Parathyroid adenoma (tissue), 2 donors: ENCODE data around the gene ACAA2.

ENCODE experiments used
- H2AFZ ChIP-seq: fragments of 300-600 bp; sonication (generic); one replicate; pipeline ENCODE4 v1.7.0; 2017; ENCODE audit warnings: antibody characterized with exemption, mild to moderate bottlenecking
- H3K27ac ChIP-seq: fragments of 300-600 bp; sonication (generic); one replicate; pipeline ENCODE4 v1.7.0; 2017
- H3K27me3 ChIP-seq: fragments of 300-600 bp; sonication (generic); one replicate; pipeline ENCODE4 v1.7.0; 2017; ENCODE audit warnings: low read length; ENCODE audit not compliant: control insufficient read depth, insufficient read depth
- H3K36me3 ChIP-seq: fragments of 300-600 bp; sonication (generic); one replicate; pipeline ENCODE4 v1.7.0; 2017; ENCODE audit warnings: low read length; ENCODE audit not compliant: control insufficient read depth, insufficient read depth
- H3K4me1 ChIP-seq: fragments of 300-600 bp; sonication (generic); one replicate; pipeline ENCODE4 v1.7.0; 2017; ENCODE audit warnings: control low read depth
- H3K4me2 ChIP-seq: fragments of 300-600 bp; sonication (generic); one replicate; pipeline ENCODE4 v1.7.0; 2017; ENCODE audit warnings: low read length
- H3K4me3 ChIP-seq: fragments of 300-600 bp; sonication (generic); one replicate; pipeline ENCODE4 v1.7.0; 2017; ENCODE audit warnings: low read depth, low read length
- H3K79me2 ChIP-seq: fragments of 300-600 bp; sonication (generic); one replicate; pipeline ENCODE4 v1.7.0; 2017; ENCODE audit warnings: control low read depth
- H3K9ac ChIP-seq: fragments of 300-600 bp; sonication (generic); one replicate; pipeline ENCODE4 v1.7.0; 2017; ENCODE audit warnings: mild to moderate bottlenecking
- H3K9me3 ChIP-seq: fragments of 300-600 bp; sonication (generic); one replicate; pipeline ENCODE4 v1.7.0; 2017; ENCODE audit warnings: low read length; ENCODE audit not compliant: control insufficient read depth
- TF ChIP-seq, protein P1 (sequence below): fragments of 300-600 bp; sonication (generic); IDR thresholded peaks from one replicate; pipeline ENCODE4 v1.7.0; 2017; ENCODE audit warnings: antibody characterized with exemption, mild to moderate bottlenecking
- donor health status: primary hyperparathyroidism.

Gene ACAA2

DNA sequence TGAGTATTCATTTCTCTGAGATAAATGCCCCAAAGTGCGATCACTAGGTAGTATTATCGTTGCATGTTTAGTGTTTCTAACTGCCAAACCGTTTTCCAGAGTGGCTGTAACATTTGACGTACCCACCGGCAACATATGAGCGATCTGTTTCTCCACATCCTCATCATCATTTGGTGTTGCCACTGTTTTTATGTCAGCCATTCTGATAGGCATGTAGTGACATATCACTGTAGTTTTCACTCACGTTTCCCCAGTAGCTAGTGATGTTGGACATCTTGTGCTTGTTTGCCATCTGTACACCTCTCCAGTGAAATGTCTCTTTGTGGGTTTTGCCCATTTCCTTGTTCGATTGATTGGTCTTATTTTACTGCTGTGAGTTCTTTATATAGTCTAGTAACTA, 63.8 kb downstream of the ACAA2 start:
- Histone ChIP-seq H2AFZ (no peak overlapping the region), H3K36me3 (no peaks in the 10 kb centered on the region), H3K4me2 (no peak overlapping the region), H3K4me3 (no peak overlapping the region), H3K79me2 (no peaks in the 10 kb centered on the region), H3K27me3 (no peaks in the 10 kb centered on the region), H3K9ac (no peak overlapping the region), H3K4me1 (no peaks in the 10 kb centered on the region), H3K27ac (no peak overlapping the region), H3K9me3 (no peaks in the 10 kb centered on the region)
- TF ChIP-seq, protein P1, sequence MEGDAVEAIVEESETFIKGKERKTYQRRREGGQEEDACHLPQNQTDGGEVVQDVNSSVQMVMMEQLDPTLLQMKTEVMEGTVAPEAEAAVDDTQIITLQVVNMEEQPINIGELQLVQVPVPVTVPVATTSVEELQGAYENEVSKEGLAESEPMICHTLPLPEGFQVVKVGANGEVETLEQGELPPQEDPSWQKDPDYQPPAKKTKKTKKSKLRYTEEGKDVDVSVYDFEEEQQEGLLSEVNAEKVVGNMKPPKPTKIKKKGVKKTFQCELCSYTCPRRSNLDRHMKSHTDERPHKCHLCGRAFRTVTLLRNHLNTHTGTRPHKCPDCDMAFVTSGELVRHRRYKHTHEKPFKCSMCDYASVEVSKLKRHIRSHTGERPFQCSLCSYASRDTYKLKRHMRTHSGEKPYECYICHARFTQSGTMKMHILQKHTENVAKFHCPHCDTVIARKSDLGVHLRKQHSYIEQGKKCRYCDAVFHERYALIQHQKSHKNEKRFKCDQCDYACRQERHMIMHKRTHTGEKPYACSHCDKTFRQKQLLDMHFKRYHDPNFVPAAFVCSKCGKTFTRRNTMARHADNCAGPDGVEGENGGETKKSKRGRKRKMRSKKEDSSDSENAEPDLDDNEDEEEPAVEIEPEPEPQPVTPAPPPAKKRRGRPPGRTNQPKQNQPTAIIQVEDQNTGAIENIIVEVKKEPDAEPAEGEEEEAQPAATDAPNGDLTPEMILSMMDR = no peak

DNA sequence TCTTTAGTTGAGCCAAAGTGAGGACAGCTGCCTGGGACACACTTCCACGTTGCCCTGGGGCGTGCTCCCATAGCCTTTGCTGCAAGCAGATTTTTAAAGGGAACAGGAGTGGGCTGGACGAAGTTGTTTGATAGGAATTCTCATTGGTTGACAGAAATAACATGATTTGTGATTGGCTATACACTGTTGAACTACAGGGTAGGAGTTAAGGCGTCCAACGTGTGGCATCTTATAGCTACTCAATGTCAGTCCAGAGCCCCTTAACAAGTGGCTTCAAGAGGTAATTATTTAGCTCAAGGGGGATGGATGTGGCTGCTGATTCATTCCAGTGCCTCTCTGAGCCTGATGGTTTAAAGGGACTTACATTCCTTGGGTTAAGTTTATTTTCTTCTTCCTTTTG, 65.5 kb downstream of the ACAA2 start:
- no peak overlapping the region for H3K4me2 ChIP-seq
- H3K79me2 ChIP-seq = no peaks in the 10 kb centered on the region
- H2AFZ ChIP-seq = no peak overlapping the region
- TF ChIP-seq, protein P1 = no peak
- no peak overlapping the region for H3K4me3 ChIP-seq
- no peaks in the 10 kb centered on the region for H3K27me3 ChIP-seq
- no peaks in the 10 kb centered on the region for H3K4me1 ChIP-seq
- H3K9me3 ChIP-seq = no peaks in the 10 kb centered on the region
- H3K27ac ChIP-seq = no peak overlapping the region
- no peak overlapping the region for H3K9ac ChIP-seq
- no peaks in the 10 kb centered on the region for H3K36me3 ChIP-seq

DNA sequence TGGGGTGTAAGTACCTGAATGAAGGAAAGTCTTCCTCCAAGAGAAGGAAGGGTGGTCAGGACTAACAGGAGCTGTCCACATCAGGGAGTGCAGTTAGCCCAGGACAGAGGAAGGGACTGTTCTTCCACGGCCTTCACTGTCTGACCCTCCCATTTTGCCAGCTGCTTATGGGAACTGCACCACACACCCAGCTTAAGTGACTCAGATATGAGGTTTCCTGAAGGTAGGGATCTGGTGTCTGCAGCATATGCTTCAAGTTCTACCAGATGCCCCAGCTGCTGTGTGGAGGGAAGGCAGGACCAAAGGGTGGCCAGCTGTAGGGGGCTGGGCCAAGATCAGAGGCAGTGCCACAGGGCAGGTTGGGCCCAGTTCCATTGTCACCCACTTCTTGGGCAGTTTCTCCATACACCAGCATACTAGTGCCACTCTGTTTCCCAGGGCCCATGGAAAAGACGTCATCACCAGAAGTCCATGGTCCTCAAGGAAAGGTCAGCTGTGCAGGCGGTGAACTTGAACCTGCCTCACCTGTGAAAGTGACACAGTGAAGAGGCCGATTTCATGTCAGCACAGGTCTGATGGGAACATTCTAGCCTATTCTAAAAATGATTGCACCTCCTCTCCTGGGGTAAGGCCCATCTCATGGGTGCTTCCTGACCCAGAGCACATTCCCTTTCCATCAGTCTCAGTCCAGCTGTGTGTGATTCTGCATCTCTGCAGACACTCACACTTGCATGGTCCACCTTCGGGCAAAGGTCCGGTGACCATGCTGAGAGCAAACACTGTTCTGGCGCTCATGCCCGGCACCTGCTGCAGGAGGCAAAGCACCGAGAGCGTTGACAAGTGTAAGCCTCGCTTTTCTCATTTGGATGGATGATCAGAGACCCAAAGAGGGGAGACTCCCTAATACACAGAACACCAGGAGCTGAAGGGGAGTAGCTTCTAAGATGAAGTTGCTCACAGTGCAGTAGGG, 68.0 kb downstream of the ACAA2 start:
- H3K4me3 ChIP-seq = no peak overlapping the region
- H3K27ac ChIP-seq = no peak overlapping the region
- no peak overlapping the region for H3K9ac ChIP-seq
- H3K4me2 ChIP-seq = no peak overlapping the region
- no peaks in the 10 kb centered on the region for H3K9me3 ChIP-seq
- H3K4me1 ChIP-seq = no peaks in the 10 kb centered on the region
- TF ChIP-seq, protein P1 = no peak
- H3K27me3 ChIP-seq = no peaks in the 10 kb centered on the region
- no peaks in the 10 kb centered on the region for H3K79me2 ChIP-seq
- no peaks in the 10 kb centered on the region for H3K36me3 ChIP-seq
- H2AFZ ChIP-seq = no peak overlapping the region

DNA sequence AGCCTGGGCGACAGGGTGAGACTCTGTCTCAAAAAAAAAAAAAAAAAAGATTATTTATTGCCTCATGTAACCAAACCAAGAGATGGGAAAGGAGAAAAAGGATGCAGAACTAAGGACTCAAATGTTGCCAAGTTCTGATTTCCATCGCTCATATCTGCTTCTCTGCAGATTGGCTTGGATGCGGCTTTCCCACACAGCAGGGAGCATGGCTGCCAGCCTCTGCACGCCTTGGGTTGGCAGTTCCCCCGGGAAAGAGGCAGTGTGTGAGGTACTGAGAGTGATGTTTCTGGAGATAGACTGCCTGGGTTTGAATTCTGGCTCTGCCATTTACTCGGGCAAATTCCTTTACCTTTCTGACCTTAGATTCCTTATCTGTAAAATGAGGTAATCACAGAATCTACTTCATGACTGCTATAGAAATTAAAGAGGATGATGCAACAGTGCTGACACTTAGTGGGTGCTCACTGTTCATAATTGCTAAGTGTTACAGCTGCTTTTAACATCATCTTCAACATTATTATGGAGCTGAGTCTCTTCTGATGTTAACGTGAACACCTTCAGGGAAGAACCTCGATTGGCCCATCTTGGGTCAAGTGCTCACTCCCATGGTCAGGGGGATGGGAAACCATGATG, 68.8 kb downstream of the ACAA2 start:
- H3K4me1 ChIP-seq = no peaks in the 10 kb centered on the region
- H2AFZ ChIP-seq = no peak overlapping the region
- H3K9me3 ChIP-seq = no peaks in the 10 kb centered on the region
- no peak overlapping the region for H3K4me2 ChIP-seq
- no peaks in the 10 kb centered on the region for H3K79me2 ChIP-seq
- no peak overlapping the region for H3K9ac ChIP-seq
- H3K27me3 ChIP-seq = no peaks in the 10 kb centered on the region
- no peaks in the 10 kb centered on the region for H3K36me3 ChIP-seq
- no peak overlapping the region for H3K4me3 ChIP-seq
- TF ChIP-seq, protein P1 = no peak
- no peak overlapping the region for H3K27ac ChIP-seq
